LNCaP clone FGC (cell line): ENCODE results near the gene MBNL1.
A peak's percentile ranks its signal among the peaks of the same experiment; 100 is the strongest.

ENCODE experiments used
- DNase-seq: peaks from one replicate; pipeline ENCODE4 v3.0.0-alpha.2; 2011; ENCODE audit warnings: low read depth
- H3K4me3 ChIP-seq: 2 replicates; pipeline ENCODE4 v1.5.1; 2011; ENCODE audit warnings: mild to moderate bottlenecking, low read depth, low read length, control low read depth
- TF ChIP-seq, protein P1 (sequence below): IDR thresholded peaks from 2 replicates; pipeline ENCODE4 v1.5.1; 2012; ENCODE audit warnings: mild to moderate bottlenecking; ENCODE audit not compliant: control insufficient read depth, insufficient read depth; ENCODE audit errors: extremely low read depth

Gene MBNL1

DNA sequence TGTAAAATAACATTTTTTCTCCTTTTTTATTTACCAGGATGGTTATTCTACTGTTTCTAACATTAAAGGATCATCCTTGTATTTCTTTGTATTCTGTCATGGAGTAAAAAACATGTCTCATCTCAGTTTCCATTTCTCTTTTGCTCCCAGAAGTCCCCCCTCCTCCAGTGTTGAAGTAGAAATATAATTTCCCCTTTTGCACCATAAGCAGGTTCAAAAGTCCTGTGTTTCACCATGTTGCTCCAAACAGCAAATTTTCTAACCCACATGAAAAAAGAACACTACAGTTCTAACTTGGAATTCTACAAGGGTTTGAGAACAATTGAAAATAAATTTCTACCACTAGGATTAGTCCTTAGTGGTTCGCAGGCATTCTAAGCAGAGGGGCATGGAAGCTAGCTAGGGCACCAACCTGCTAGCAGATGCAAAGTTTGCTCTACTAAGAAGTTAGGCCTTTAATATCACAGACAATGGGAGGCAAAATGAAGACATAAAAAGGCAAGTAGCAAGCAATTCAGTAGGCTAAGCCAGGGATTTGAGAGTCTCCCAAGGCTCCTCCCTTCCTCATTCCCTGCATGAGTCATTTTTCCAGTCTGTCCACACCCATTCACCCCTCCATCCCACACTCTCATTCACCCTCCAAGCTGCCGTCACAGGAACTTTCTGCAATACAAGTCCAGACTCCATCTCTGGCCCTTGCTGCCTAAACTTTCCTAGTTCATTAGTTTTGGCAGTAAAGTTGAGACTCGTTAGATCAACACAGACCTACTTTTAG is 2.3 kb upstream of the MBNL1 start:
- no peak overlapping the region for H3K4me3 ChIP-seq
- DNase-seq, result no peak
- TF ChIP-seq, protein P1, sequence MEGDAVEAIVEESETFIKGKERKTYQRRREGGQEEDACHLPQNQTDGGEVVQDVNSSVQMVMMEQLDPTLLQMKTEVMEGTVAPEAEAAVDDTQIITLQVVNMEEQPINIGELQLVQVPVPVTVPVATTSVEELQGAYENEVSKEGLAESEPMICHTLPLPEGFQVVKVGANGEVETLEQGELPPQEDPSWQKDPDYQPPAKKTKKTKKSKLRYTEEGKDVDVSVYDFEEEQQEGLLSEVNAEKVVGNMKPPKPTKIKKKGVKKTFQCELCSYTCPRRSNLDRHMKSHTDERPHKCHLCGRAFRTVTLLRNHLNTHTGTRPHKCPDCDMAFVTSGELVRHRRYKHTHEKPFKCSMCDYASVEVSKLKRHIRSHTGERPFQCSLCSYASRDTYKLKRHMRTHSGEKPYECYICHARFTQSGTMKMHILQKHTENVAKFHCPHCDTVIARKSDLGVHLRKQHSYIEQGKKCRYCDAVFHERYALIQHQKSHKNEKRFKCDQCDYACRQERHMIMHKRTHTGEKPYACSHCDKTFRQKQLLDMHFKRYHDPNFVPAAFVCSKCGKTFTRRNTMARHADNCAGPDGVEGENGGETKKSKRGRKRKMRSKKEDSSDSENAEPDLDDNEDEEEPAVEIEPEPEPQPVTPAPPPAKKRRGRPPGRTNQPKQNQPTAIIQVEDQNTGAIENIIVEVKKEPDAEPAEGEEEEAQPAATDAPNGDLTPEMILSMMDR, result no peak

DNA sequence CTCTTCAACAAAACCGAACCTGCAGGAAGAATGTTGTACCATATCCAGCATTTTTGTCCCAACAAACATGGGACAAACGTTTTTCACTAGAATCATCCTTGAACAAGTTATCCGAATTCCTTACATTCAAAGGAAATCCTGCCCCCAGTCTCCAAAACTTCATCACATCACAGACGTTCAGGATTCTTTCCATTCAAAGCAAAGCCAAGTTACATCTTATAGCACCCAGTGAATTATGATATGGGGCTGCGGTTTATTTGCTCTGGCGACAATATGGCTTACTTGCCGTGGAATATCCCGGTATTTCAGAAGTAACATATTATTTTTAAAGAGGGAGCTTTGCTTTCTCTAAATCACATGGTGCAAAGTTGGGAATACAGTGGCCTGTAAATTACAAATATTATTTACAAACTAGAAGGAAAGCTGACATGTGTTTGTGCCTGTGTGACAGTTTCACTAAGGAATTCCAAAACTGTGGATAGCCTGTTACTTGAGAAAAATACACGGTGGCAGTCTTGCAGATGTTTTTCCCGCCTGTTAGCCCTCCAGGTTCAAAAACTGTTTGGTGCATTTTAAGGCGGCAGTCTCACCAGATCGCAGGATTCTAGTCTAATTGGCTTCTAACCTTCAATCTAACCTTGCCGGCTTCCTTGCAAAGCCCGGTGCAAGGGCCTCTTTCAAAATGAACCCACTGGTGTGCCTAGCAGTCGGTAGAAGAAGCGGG is 736 bp upstream of the MBNL1 start:
- peak overlapping the region; percentile 85 for H3K4me3 ChIP-seq
- DNase-seq, result no peak
- TF ChIP-seq, protein P1, result no peak

DNA sequence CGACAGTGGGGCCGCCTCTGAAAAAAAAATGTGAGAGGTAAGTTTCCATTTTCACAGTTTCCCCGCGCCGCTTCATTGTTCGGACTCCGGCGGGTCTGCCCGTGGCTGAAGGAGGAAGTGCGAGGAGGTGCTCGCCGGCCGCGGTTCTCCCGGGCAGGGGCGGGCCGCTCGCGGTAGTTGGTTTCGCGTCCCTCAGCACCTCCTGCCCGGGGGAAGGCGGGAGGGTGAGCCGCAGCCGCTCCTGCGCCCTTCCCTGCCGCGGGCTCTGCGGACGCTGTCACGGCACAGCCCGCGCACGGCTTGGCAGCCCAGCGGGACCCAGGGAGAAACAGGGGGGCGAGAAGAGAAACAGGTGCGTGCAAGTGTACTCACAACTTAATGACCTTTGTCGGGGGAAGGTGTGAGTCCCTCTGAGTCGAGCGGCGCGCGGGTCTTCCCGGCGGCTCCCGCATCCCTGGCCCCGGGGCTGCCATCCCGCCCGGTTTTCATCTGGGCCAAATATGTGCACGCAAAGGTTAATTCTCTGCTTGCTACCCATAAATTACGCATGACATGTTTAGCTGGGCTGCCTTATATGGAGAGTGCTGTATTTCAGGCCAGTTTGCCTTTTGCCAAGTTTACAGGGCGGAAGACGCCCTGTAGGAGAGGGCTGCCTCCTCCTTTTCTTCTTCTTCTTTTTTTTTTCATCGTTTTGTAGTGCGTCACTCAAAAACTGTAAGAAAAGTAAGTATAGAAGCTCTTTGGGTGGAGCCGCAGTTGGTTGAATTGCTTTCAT is 514 bp downstream of the MBNL1 start:
- H3K4me3 ChIP-seq, result peak overlapping the region; percentile 85
- TF ChIP-seq, protein P1, result no peak
- peak; percentile 48 for DNase-seq

DNA sequence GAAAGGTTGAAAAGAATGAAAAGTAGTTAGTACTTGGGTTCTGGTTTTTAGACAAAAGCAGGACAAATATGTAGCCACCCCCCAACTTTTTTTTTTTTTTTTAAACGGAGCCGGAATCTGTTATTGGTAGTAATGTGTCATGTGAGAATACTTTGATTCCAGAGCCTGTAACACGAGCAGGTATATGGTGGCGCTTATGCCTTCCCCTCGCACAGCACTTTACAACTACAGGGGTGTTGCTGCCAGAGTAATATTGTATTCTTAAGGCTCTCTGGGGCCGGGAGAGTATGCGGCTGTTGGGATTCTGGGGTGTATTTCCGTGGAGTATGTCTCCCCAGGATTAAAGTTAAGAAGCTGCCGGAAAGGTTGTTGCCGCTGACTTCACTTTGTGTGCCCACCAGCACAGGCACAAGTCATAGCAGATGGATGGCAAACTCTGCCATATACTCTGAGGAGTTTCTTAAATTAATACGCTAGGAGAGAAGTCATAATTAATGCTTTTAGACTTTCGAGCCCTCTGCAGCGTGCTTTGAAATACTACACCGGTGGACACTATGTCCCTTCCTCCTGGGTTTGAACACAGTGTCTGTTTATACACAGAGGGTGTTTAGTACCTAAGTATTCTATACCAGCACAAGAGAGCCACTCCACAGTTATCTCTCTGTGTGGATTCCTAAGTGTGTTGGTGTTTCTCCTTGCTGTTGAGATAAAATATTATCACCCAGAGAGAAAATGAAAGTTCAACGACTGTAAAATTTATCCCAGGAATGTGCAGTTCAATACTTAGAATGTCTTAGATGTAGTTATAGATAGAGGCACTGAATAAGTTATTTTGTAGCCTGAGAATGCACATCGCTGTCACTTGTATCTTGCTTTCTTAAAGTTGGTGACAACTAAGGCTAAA is 1.4 kb downstream of the MBNL1 start:
- DNase-seq, result peak; percentile 19
- peak overlapping the region; percentile 85 for H3K4me3 ChIP-seq
- TF ChIP-seq, protein P1, result no peak

DNA sequence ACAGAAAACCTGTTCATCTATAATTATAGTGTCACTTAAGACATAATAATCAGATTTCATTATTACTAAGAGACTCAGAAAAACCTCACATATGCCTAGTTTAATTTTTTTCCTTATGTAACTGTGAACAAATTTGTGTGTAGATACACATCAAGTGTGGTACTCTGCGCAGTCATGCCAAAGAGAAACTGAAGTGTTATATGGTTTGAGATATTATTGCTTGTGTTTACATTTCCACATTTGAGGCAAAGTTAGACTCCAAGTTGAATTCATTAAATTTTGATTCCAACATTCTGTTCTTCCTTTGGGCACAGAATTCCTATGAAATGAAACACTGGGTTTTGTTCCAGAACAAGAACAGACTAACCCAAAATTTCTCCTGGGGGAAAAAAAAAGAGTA is 2.2 kb downstream of the MBNL1 start:
- TF ChIP-seq, protein P1, result no peak
- peak overlapping the region; percentile 85; the same call in 1 of the 2 replicates for H3K4me3 ChIP-seq
- no peak for DNase-seq
